ENCODE data around the gene BICD2.

DNA sequence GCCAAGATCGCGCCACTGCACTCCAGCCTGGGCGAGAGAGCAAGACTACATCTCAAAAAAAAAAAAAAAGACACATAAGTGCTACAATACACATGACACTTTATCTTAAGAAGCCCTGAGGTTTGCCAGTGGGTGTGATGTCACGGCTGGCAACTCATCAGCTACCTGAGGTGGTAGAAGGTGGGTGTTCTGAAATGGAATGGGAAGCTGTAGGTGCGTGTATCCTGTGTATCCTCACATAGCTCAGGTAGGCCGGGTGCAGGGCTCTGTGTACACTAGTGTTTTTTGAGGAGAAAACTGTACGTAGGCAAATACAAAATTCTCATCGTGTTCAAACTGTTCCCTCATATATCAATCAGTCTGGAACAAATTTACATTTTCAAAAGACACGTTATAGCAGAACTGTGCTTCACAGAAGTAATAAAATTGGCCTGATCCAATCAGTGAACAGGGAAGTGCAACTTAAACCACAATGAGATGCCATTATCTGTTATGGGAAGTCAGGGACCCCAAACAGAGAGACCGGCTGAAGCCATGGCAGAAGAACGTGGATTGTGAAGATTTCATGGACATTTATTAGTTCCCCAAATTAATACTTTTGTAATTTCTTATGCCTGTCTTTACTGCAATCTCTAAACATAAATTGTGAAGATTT, 10.4 kb downstream of the BICD2 start:
- TF ChIP-seq, protein P1, sequence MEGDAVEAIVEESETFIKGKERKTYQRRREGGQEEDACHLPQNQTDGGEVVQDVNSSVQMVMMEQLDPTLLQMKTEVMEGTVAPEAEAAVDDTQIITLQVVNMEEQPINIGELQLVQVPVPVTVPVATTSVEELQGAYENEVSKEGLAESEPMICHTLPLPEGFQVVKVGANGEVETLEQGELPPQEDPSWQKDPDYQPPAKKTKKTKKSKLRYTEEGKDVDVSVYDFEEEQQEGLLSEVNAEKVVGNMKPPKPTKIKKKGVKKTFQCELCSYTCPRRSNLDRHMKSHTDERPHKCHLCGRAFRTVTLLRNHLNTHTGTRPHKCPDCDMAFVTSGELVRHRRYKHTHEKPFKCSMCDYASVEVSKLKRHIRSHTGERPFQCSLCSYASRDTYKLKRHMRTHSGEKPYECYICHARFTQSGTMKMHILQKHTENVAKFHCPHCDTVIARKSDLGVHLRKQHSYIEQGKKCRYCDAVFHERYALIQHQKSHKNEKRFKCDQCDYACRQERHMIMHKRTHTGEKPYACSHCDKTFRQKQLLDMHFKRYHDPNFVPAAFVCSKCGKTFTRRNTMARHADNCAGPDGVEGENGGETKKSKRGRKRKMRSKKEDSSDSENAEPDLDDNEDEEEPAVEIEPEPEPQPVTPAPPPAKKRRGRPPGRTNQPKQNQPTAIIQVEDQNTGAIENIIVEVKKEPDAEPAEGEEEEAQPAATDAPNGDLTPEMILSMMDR (conservative IDR thresholded peaks at IDR 0.05): no peak
- no peak for TF ChIP-seq EZH2 (IDR thresholded peaks at IDR 0.05; ENCODE audit: low read depth)

Data from PC-9 (cell line).